Activated CD8-positive, alpha-beta memory T cell treated with anti-CD3 and anti-CD28 coated beads, Interleukin-2, amount 10 ng/mL, durations not matched to agents 7 days and 5 days (primary cell): ENCODE results near the gene WDR77. TPM values are rescaled to one million over a fixed set of nuclear protein-coding genes. Genes with fewer than 3 reads are reported as not detected.
A peak's percentile ranks its signal among the peaks of the same experiment; 100 is the strongest.

ENCODE experiments used
- ATAC-seq: fragments of 150-1000 bp; cut with Tn5 transposase; one replicate; pipeline ENCODE4 v1.10.0; 2021; ENCODE audit warnings: moderate library complexity
- CTCF ChIA-PET: fragments of 350-600 bp; sonication (Branson Sonifier 250); formaldehyde crosslinking; loops from one replicate; lab custom pipeline; 2021; ENCODE audit warnings: antibody characterized with exemption; lab: Charles Lee
- DNase-seq: peaks from one replicate; pipeline ENCODE4 v3.0.0-alpha.2; 2020
- H3K27ac Mint-ChIP-seq: one replicate; pipeline ENCODE4 v1.8.0; 2021; ENCODE audit warnings: mild to moderate bottlenecking, mixed read lengths
- H3K27me3 Mint-ChIP-seq: one replicate; pipeline ENCODE4 v1.8.0; 2021; ENCODE audit warnings: mixed read lengths
- H3K36me3 Mint-ChIP-seq: one replicate; pipeline ENCODE4 v1.8.0; 2021; ENCODE audit warnings: mild to moderate bottlenecking, mixed read lengths
- H3K4me1 Mint-ChIP-seq: one replicate; pipeline ENCODE4 v1.8.0; 2021; ENCODE audit warnings: mixed read lengths
- H3K4me3 Mint-ChIP-seq: one replicate; pipeline ENCODE4 v1.8.0; 2021; ENCODE audit warnings: mild to moderate bottlenecking, moderate library complexity, mixed read lengths
- H3K9me3 Mint-ChIP-seq: one replicate; pipeline ENCODE4 v1.8.0; 2022; ENCODE audit warnings: low read depth, mixed read lengths
- total RNA-seq, 2 experiments: library from RNA; stranded (reverse); gene quantifications; one replicate each; pipeline ENCODE4 v1.2.3, GENCODE V29; 2021

Gene WDR77
- total RNA-seq, 2 experiments from 2014 or later = 29.6 to 37.5 TPM

DNA sequence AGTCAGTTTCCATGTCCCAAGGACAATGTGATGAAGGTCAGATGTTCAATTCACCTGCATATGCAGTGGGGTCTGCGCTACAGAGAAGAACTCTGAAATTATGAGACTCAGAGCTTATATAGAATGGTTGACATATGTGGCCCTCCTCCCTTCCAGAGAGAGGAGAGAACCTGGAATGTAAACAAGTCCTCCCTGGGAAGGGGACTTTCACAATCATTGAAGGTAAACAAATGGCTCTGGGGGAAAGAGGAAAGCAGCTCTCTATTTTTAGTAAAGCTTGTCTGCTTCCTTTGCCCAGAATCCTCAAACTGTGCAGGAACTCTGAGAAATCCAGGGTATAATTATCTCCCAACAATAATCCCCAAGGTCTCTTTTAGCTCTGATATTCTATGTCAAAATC, 31.3 kb downstream of the WDR77 start:
- CTCF ChIA-PET = interaction anchor here (1.0 kb wide), 1 partner anchor 16 kb away, joined by 3 read pairs; no protein-coding TSS in a partner anchor
- H3K36me3 Mint-ChIP-seq = no peaks in the 10 kb centered on the region
- H3K27me3 Mint-ChIP-seq = peaks cover 3% of the 10 kb centered on the region
- H3K9me3 Mint-ChIP-seq = no peaks in the 10 kb centered on the region
- ATAC-seq (no peak), DNase-seq (no peak)
- H3K27ac Mint-ChIP-seq = no peak overlapping the region
- no peaks in the 10 kb centered on the region for H3K4me1 Mint-ChIP-seq
- H3K4me3 Mint-ChIP-seq = no peak overlapping the region

DNA sequence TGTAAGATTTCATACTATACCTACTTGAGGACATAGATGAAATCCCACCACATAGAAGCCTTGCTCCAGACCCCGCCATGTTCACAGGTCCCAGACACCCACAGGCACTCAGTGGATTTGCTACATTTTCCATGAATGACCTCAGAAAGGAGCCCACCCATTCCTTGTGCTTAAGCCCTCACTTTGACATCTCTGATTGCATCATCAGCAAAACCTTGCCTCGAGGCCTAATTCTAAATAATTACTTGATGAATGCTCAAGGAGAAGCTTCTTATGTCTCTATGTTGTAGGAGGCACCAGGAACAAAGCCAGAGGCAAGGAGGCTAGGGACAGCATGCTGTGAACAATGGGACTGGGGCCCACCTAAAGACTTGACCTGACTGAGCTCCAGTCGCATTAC, 33.6 kb downstream of the WDR77 start:
- ATAC-seq = no peak
- DNase-seq = no peak
- no peaks in the 10 kb centered on the region for H3K4me1 Mint-ChIP-seq
- CTCF ChIA-PET = no interaction called here
- no peak overlapping the region for H3K27ac Mint-ChIP-seq
- H3K36me3 Mint-ChIP-seq = no peaks in the 10 kb centered on the region
- no peak overlapping the region for H3K4me3 Mint-ChIP-seq
- H3K9me3 Mint-ChIP-seq = no peaks in the 10 kb centered on the region
- H3K27me3 Mint-ChIP-seq = peaks cover 6% of the 10 kb centered on the region

DNA sequence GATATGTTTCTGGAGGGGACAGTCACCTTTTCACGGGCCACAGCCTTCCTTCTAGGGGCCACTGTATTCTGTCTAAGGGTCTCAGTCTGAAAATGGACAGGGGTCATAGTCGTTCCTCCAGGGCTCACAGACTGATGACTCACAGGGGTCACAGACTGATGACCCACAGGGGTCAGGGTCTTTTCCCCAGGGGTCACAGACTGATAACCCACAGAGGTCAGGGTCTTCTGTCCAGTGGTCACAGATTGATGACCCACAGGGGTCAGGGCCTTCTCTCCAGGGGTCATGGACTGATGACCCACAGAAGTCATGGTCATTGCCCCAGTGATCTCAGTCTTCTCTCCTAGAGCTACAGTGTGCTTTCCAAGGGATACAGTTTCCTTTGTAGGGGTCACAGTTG, 34.3 kb downstream of the WDR77 start:
- ATAC-seq (no peak), DNase-seq (no peak)
- H3K27me3 Mint-ChIP-seq = peaks cover 11% of the 10 kb centered on the region
- no peak overlapping the region for H3K4me3 Mint-ChIP-seq
- no peaks in the 10 kb centered on the region for H3K9me3 Mint-ChIP-seq
- H3K36me3 Mint-ChIP-seq = no peaks in the 10 kb centered on the region
- no peak overlapping the region for H3K27ac Mint-ChIP-seq
- CTCF ChIA-PET = no interaction called here
- no peaks in the 10 kb centered on the region for H3K4me1 Mint-ChIP-seq

DNA sequence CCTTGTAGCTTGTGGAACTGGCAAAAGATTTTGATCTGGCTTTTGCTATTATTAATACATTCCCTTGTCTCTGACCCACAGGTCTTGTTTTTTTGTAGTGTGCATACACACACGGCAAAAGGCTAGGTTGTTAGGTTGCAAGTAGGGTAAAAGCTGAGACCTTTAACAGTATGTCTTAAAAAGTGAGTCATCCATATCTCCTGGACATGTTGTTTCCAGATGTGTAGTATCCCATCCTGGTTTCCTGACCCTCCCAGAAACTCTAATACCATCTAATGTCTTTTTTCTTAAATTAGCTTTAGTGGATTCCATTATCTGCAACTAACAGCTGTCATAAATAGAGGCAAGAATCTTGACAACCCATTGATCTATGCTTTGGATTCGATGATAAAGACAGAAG, 36.2 kb downstream of the WDR77 start:
- Mint-ChIP-seq H3K27me3 (peaks cover 11% of the 10 kb centered on the region), H3K4me1 (no peaks in the 10 kb centered on the region), H3K9me3 (no peaks in the 10 kb centered on the region), H3K36me3 (no peaks in the 10 kb centered on the region), H3K4me3 (no peak overlapping the region), H3K27ac (no peak overlapping the region)
- CTCF ChIA-PET = interaction anchor here (1.2 kb wide), 1 partner anchor 13 kb away, joined by 3 read pairs; no protein-coding TSS in a partner anchor
- DNase-seq (no peak), ATAC-seq (no peak)

DNA sequence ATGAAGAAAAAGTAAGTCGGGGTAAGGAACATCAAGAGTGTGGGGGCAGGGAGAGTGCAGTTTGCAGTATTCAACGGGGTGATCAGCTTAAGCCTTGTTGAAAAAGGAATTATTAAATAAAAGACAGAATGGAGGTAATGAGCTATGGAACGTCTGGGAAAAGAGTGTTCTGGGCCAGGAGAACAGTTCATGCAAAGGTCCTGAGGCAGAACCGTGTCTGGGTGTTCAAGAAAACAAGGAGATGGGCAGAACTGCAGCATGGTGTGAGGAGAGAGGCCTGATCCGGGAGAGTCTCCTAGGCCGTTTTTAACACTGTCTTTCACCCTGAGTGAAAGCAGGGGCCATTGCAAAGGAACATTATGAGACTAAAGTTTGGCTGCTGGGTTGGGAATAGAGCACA, 41.8 kb downstream of the WDR77 start:
- no peak overlapping the region for H3K4me3 Mint-ChIP-seq
- H3K36me3 Mint-ChIP-seq = no peaks in the 10 kb centered on the region
- no peak overlapping the region for H3K27ac Mint-ChIP-seq
- CTCF ChIA-PET = interaction anchor here (1.7 kb wide), 1 partner anchor 377 kb away, joined by 5 read pairs; no protein-coding TSS in a partner anchor
- H3K27me3 Mint-ChIP-seq = peaks cover 19% of the 10 kb centered on the region
- no peak for ATAC-seq
- peaks cover 20% of the 10 kb centered on the region for H3K4me1 Mint-ChIP-seq
- no peaks in the 10 kb centered on the region for H3K9me3 Mint-ChIP-seq
- no peak for DNase-seq

DNA sequence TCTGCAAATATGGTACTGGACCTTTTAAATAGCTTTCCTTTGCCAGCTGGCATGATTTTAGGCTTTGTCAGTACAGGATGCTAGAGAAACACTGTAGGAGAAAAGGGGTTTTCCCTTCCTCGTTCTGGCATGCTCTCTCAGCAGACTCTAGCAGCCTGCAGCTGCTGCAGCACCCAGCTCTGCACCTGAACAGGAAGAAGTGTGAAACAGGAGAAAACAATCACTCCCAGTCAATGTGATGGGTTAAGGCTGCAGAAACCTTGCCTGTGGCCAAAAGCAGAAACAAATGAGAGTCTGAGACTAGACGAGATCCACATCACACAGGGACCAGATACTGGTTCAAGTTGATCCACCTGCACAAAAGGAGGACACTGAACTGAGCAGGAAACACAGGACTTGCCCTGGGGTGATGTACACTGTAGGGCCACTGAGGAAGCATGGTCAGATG, 42.7 kb downstream of the WDR77 start:
- Mint-ChIP-seq H3K27me3 (peaks cover 24% of the 10 kb centered on the region), H3K36me3 (no peaks in the 10 kb centered on the region), H3K9me3 (no peaks in the 10 kb centered on the region), H3K4me3 (no peak overlapping the region), H3K27ac (no peak overlapping the region), H3K4me1 (peaks cover 21% of the 10 kb centered on the region)
- DNase-seq = peak; percentile 65
- peak; percentile 89 for ATAC-seq
- CTCF ChIA-PET = interaction anchor here (1.1 to 1.7 kb wide), 3 partner anchors 183 to 376 kb away, joined by 3 to 5 read pairs (median 3); no protein-coding TSS in a partner anchor

DNA sequence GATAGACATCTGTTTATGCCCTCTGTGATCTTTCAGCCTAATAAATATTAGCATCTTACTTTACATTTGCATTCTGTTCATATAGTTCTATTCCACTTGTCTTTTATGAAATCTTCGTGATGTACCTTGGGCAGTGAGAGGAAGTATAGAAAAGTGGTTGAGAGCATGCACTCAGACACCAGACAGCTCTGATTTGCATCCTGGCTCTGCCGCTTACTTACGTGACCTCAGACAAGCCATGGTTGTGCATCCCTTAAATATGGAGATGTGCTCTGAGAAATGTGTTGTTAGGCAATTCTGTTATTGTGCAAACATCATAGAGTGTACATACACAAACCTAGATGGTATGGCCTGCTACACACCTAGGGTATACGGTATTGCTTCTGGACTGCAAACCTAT, 44.5 kb downstream of the WDR77 start:
- Mint-ChIP-seq H3K36me3 (no peaks in the 10 kb centered on the region), H3K9me3 (no peaks in the 10 kb centered on the region), H3K27ac (no peak overlapping the region), H3K4me1 (peaks cover 26% of the 10 kb centered on the region), H3K27me3 (peaks cover 32% of the 10 kb centered on the region), H3K4me3 (no peak overlapping the region)
- ATAC-seq (no peak), DNase-seq (no peak)
- CTCF ChIA-PET = interaction anchor here (1.4 kb wide), 1 partner anchor 374 kb away, joined by 3 read pairs; no protein-coding TSS in a partner anchor

DNA sequence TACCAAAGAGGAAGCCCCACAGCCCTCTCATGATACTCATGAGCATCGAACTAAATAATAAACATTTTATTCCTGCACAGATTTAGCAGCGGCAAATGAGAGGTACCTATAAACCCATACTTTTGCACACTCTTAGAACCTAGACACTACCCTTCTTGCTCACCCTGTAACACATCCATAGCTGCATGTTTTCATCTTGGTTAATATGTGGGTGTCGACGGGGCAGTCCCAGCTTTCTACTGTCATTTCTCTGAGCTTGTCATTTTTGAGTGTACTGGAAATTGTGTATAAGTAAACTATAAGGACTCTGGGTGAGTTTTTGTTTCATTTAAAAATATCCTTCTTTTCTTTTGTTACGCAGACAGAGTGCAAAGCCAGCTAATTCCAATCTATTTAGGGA, 47.0 kb downstream of the WDR77 start:
- ATAC-seq = no peak
- DNase-seq = no peak
- Mint-ChIP-seq H3K36me3 (peaks cover 2% of the 10 kb centered on the region), H3K9me3 (no peaks in the 10 kb centered on the region), H3K27me3 (peaks cover 47% of the 10 kb centered on the region), H3K27ac (no peak overlapping the region), H3K4me3 (no peak overlapping the region), H3K4me1 (peaks cover 22% of the 10 kb centered on the region)
- CTCF ChIA-PET = interaction anchor here (1.1 to 4.6 kb wide), 3 partner anchors 16 to 371 kb away, joined by 3 to 62 read pairs (median 9); no protein-coding TSS in a partner anchor

DNA sequence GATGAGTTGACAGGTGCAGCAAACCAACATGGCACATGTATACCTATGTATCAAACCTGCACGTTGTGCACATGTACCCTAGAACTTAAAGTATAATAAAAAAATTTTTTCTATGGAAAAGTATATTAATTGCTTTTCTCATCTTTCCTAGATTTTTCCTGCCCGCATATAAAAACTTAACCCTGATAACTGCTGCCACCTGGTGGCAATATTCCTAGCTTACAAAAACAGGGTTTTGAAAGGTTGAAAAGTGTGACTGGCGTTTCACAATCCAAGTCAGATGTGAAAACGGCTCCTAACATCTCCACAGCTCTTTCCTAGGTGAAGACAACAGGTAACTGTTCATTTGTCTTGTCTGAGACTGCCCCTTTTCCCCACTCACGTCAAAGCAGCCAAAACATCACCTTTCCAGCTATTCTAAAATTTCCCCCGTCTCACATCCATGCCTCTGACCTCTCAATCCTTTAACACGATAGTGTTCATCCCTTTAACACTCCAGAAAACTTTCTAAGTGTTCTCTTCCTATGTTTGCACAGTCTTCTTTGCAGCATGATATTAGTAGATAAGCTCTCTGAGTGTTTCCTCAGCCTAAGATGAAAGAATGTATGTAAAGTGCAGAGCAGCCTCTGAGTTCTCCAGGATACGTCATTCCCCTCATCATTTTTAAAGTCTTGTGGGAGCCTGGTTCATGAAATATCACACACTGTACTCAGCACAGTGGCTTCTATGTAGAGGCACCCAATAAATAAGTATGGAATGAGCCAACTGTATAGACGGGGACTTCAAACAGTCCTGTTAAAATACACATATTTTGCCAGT, 49.1 kb downstream of the WDR77 start:
- peaks cover 8% of the 10 kb centered on the region for H3K4me1 Mint-ChIP-seq
- CTCF ChIA-PET = interaction anchor here (0.7 to 4.6 kb wide), 28 partner anchors 9 to 530 kb away, joined by 3 to 62 read pairs (median 4); no protein-coding TSS in a partner anchor
- H3K36me3 Mint-ChIP-seq = peaks cover 2% of the 10 kb centered on the region
- H3K27me3 Mint-ChIP-seq = peaks cover 58% of the 10 kb centered on the region
- no peak for ATAC-seq
- peak; percentile 56 for DNase-seq
- H3K9me3 Mint-ChIP-seq = no peaks in the 10 kb centered on the region
- no peak overlapping the region for H3K4me3 Mint-ChIP-seq
- no peak overlapping the region for H3K27ac Mint-ChIP-seq

DNA sequence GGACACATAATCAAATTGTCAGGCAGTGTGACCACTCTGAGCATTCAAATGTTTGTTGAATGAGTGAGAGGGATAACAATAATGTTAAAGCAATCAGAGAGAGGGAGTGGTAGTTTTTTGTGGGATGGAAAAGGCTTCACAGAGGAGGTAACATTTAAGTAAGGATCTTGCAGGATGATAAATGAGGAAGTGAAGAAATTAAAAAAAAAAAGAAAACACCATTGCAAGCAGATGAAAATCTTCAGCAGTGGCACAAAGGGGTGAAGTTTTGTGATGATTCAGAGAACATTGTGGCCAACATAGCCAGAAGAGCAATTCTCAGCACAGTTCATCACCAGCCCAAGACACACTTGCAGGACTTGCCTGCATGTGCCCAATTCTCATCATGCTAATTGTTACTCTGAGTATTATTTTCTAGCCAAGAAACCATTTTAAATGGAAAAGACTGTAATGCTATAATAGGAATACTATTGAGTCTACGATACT, 56.6 kb downstream of the WDR77 start:
- H3K9me3 Mint-ChIP-seq = no peaks in the 10 kb centered on the region
- H3K27ac Mint-ChIP-seq = no peak overlapping the region
- no peak for DNase-seq
- no peaks in the 10 kb centered on the region for H3K36me3 Mint-ChIP-seq
- no peak for ATAC-seq
- no peak overlapping the region for H3K4me3 Mint-ChIP-seq
- H3K27me3 Mint-ChIP-seq = peaks cover 33% of the 10 kb centered on the region
- CTCF ChIA-PET = no interaction called here
- no peaks in the 10 kb centered on the region for H3K4me1 Mint-ChIP-seq

DNA sequence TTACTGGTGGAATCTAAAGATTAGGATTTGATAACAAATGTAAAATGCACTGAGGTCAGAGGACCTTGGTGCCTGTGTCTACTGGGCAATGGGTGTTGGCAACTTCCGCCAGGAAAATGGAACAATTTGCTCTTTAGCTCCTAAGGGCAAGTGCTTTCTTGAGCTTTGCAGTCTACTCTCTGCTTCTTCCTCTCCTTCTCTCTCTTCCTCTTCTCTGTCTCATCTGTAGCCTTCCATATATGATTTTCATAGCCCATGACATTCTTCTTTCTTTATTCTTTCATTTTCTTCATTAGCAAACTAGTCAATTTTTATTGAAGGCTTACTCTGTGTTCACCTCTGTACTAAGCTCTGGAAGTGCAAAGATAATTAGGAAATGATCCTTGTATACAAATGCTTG, 57.0 kb downstream of the WDR77 start:
- H3K36me3 Mint-ChIP-seq = no peaks in the 10 kb centered on the region
- no peak overlapping the region for H3K4me3 Mint-ChIP-seq
- no peak overlapping the region for H3K27ac Mint-ChIP-seq
- H3K4me1 Mint-ChIP-seq = no peaks in the 10 kb centered on the region
- CTCF ChIA-PET = no interaction called here
- H3K9me3 Mint-ChIP-seq = no peaks in the 10 kb centered on the region
- DNase-seq (no peak), ATAC-seq (no peak)
- H3K27me3 Mint-ChIP-seq = peaks cover 30% of the 10 kb centered on the region
